Kidney (tissue), 14 donors: ENCODE data around the gene SPOPL. TPM values are rescaled to one million over a fixed set of nuclear protein-coding genes. Genes with fewer than 3 reads are reported as not detected.

ENCODE experiments used
- DNase-seq, 5 donors: peaks; one replicate each; pipeline ENCODE4 v3.0.0-alpha.2; 2013 to 2020
- FAIRE-seq: peaks from 2 replicates; lab custom pipeline; 2012; peaks lifted over from hg19 to GRCh38; lab: Jason Lieb, UNC
- H3K27ac ChIP-seq, 2 donors: one replicate each; pipeline ENCODE4 v1.7.0; 2013; ENCODE audit warnings: low read depth in 2 of 2, low read length in 2 of 2, inconsistent platforms in 1 of 2
- H3K27me3 ChIP-seq: one replicate; pipeline ENCODE4 v1.7.1; 2013; ENCODE audit warnings: low read length, inconsistent platforms; ENCODE audit not compliant: control insufficient read depth, insufficient read depth
- H3K36me3 ChIP-seq, 3 donors: one replicate each; pipeline versions ENCODE4 v1.7.0 to v1.7.1; 2013; ENCODE audit warnings: low read length in 3 of 3, control low read depth in 1 of 3, inconsistent platforms in 1 of 3; ENCODE audit not compliant: insufficient read depth in 3 of 3, control insufficient read depth in 2 of 3
- H3K4me1 ChIP-seq, 3 donors: one replicate each; pipeline versions ENCODE4 v1.7.0 to v1.7.1; 2013; ENCODE audit warnings: low read length in 3 of 3, inconsistent platforms in 1 of 3, low read depth in 1 of 3; ENCODE audit not compliant: control insufficient read depth in 2 of 3, insufficient read depth in 2 of 3
- H3K4me3 ChIP-seq, 3 donors: one replicate each; pipeline versions ENCODE4 v1.7.0 to v1.8.1; 2013; ENCODE audit warnings: low read length in 3 of 3, control low read depth in 1 of 3, inconsistent platforms in 1 of 3
- H3K9ac ChIP-seq, 3 donors: one replicate each; pipeline versions ENCODE4 v1.7.0 to v1.7.1; 2013; ENCODE audit warnings: low read length in 3 of 3, control low read depth in 1 of 3, inconsistent platforms in 1 of 3
- H3K9me3 ChIP-seq, 3 donors: one replicate each; pipeline versions ENCODE4 v1.7.0 to v1.7.1; 2013; ENCODE audit warnings: low read length in 3 of 3, control low read depth in 1 of 3, inconsistent platforms in 1 of 3; ENCODE audit not compliant: control insufficient read depth in 2 of 3, insufficient read depth in 1 of 3
- CTCF ChIP-seq: IDR thresholded peaks from 3 replicates; pipeline ENCODE4 v1.5.1; 2012; ENCODE audit warnings: mild to moderate bottlenecking, moderate library complexity, borderline replicate concordance; ENCODE audit not compliant: insufficient read depth; ENCODE audit errors: extremely low read depth
- intact Hi-C: fragments of 100-400 bp; cut with DNase I; formaldehyde crosslinking; loops from one replicate; pipeline ENCODE4 v1.11.1; 2022
- polyA plus RNA-seq: library from polyadenylated mRNA; stranded (reverse); fragments of 350-450 nt; fragmentation: Illumina TruSeq; extraction: RNeasy Lipid Tissue Mini Kit (QIAGEN cat#74804); gene quantifications from one replicate; pipeline ENCODE4 v1.2.3, GENCODE V29; 2014; ENCODE audit warnings: low read depth, low replicate concordance; ENCODE audit not compliant: insufficient read depth
- total RNA-seq: library from RNA; stranded (reverse); fragmentation: NEBNext Ultra II Directional; extraction: Animal tissue kit (Norgen Biotek cat#: 25700); gene quantifications from one replicate; pipeline ENCODE4 v1.2.1, GENCODE V29; 2021
- donor health status: control.
- donor health status: control.
- donor health status: control.
- donor health status: control.
- donor health status: control.
- donor health status: DM: yes; HTN: yes; CAD: no.
- donor health status: Normal renal cell carcinoma (clear cell type).

SPOPL gene
- total and polyA plus RNA-seq, 2 donors from 2014 or later: 4.0 to 23.1 TPM

- Histone ChIP-seq H3K27me3 (no peaks in the 10 kb centered on the region), H3K9me3 (no peaks in the 10 kb centered on the region), H3K9ac (no peak overlapping the region), H3K4me1 (no peaks in the 10 kb centered on the region), H3K4me3 (no peak overlapping the region), H3K36me3 (no peaks in the 10 kb centered on the region), H3K27ac (no peak overlapping the region)
- intact Hi-C loops: no loop called here
- no peak for TF ChIP-seq CTCF
- FAIRE-seq: no peak
- no peak for DNase-seq
These were observed 78.0 kb downstream of the SPOPL start for GRCh38 chr2:138579556-138579955.

DNA sequence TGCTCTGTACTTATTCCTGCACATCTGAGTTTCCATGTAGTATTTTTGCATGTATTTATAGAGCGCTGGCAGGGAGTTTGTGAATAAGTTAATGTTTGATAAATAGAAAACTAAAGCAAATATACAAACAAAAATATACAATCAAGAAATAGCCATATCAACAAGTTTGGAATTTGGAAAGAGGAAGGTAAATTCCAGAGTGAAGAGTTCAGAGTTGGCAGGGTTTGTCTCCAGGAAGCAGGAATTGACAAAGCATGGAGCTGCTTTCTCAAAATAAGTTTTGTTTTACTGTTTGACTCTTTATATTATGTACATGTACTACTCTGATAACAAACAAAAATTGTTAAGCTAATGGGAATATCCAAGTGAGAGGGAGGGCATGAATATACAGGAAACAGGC is 80.3 kb downstream of the SPOPL start:
- DNase-seq: no peak
- Histone ChIP-seq H3K9me3 (no peaks in the 10 kb centered on the region), H3K36me3 (no peaks in the 10 kb centered on the region), H3K9ac (no peak overlapping the region), H3K27me3 (no peaks in the 10 kb centered on the region), H3K4me1 (no peaks in the 10 kb centered on the region), H3K27ac (no peak overlapping the region), H3K4me3 (no peak overlapping the region)
- FAIRE-seq: no peak
- no peak for TF ChIP-seq CTCF
- intact Hi-C loops: no loop called here

DNA sequence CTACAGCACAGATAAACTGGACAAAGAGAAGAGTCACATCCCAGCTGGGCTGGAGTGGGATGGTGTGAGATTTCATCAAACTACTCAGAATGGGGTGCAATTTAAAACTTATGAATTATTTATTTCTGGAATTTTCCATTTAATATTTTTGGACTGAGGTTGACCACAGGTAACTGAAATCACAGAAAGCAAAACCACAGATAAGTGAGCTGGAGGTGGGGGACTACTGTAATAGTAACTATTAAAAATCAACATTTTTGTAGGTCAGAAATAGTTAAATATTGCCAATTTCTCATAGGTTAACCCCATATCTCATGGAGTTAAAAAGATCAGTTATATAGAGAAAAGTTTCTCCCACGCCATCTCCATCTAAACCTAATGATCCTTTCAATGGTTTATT is 88.1 kb downstream of the SPOPL start:
- H3K9ac ChIP-seq: no peak overlapping the region
- H3K36me3 ChIP-seq: no peaks in the 10 kb centered on the region
- FAIRE-seq (no peak), DNase-seq (no peak)
- no peaks in the 10 kb centered on the region for H3K9me3 ChIP-seq
- H3K4me3 ChIP-seq: no peak overlapping the region
- no peak overlapping the region for H3K27ac ChIP-seq
- no peaks in the 10 kb centered on the region for H3K27me3 ChIP-seq
- intact Hi-C loops: no loop called here
- no peaks in the 10 kb centered on the region for H3K4me1 ChIP-seq
- no peak for TF ChIP-seq CTCF

DNA sequence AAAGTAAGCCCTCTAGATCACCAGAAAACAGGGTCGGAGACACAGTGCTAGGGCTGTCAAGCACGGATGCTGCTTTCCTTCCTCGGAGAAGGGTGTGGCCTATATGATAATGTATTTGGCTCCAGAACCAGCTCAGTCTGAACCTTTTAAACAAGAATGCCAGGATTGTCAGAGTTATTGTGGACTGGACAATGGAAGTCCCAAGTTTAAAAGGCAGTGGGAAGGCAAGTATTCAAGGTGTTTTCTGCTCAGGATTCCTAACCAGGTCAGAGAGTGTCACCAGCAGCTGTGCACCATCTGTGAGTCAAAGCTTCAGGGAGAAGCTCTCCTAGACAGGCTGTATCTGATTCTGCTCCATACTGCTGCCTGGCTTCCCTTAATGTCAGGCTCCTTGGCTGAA is 94.8 kb downstream of the SPOPL start:
- no peak for TF ChIP-seq CTCF
- Histone ChIP-seq H3K36me3 (no peaks in the 10 kb centered on the region), H3K9ac (no peak overlapping the region), H3K4me3 (no peak overlapping the region), H3K4me1 (no peaks in the 10 kb centered on the region), H3K27me3 (no peaks in the 10 kb centered on the region), H3K9me3 (no peaks in the 10 kb centered on the region), H3K27ac (no peak overlapping the region)
- FAIRE-seq (no peak), DNase-seq (no peak)
- intact Hi-C loops: no loop called here
